PC-3 (cell line): ENCODE data around the gene TAF9. TPM values are rescaled to one million over a fixed set of nuclear protein-coding genes. Genes with fewer than 3 reads are reported as not detected.

Experiments
- ATAC-seq: fragments of 200-7000 bp; cut with Tn5 transposase; 2 replicates; pipeline ENCODE4 v1.9.1; 2020; ENCODE audit warnings: mild to moderate bottlenecking, moderate library complexity
- BruUV-seq: library from RNA; stranded (reverse); fragments of 400-500 nt; replicated peaks from 2 replicates; lab custom pipeline; 2021; lab: Mats Ljungman, UMichigan
- CTCF ChIA-PET: fragments of 300-600 bp; sonication (Branson Sonifier 250); formaldehyde crosslinking; loops from one replicate; lab custom pipeline; 2022; ENCODE audit warnings: antibody characterized with exemption; lab: Charles Lee
- POLR2A ChIA-PET: fragments of 300-600 bp; sonication (Branson Sonifier 250); formaldehyde crosslinking; loops from one replicate; lab custom pipeline; 2022; ENCODE audit warnings: antibody characterized with exemption; ENCODE audit not compliant: unreplicated experiment; lab: Charles Lee
- DNase-seq: peaks from one replicate; pipeline ENCODE4 v3.0.0-alpha.2; 2015
- H2AFZ ChIP-seq: fragments of 300-600 bp; sonication (generic); 2 replicates; pipeline ENCODE4 v1.6.0; 2016; ENCODE audit warnings: antibody characterized with exemption, low read length
- H3F3A ChIP-seq: fragments of 300-600 bp; sonication (generic); one replicate; pipeline ENCODE4 v1.6.0; 2017; ENCODE audit warnings: antibody characterized with exemption, low read length, control low read depth, mild to moderate bottlenecking; ENCODE audit not compliant: unreplicated experiment
- H3K27ac ChIP-seq: fragments of 300-600 bp; sonication (generic); 2 replicates; pipeline ENCODE4 v1.5.1; 2016; ENCODE audit warnings: mild to moderate bottlenecking, low read length
- H3K27me3 ChIP-seq: fragments of 300-600 bp; sonication (generic); 2 replicates; pipeline ENCODE4 v1.6.1; 2016; ENCODE audit warnings: low read length, mixed read lengths
- H3K36me3 ChIP-seq: fragments of 300-600 bp; sonication (generic); 2 replicates; pipeline ENCODE4 v1.6.1; 2016; ENCODE audit warnings: low read depth, mixed run types, low read length, mixed read lengths
- H3K4me1 ChIP-seq: fragments of 300-600 bp; sonication (generic); 2 replicates; pipeline ENCODE4 v1.5.1; 2016; ENCODE audit warnings: low read length; ENCODE audit not compliant: insufficient read depth
- H3K4me2 ChIP-seq: fragments of 300-600 bp; sonication (generic); 2 replicates; pipeline ENCODE4 v1.6.0; 2016; ENCODE audit warnings: low read length
- H3K4me3 ChIP-seq: fragments of 300-600 bp; sonication (generic); 2 replicates; pipeline ENCODE4 v1.5.1; 2016; ENCODE audit warnings: mild to moderate bottlenecking, low read length, mixed read lengths
- H3K79me2 ChIP-seq: fragments of 300-600 bp; sonication (generic); 2 replicates; pipeline ENCODE4 v1.6.1; 2017; ENCODE audit warnings: low read length, mixed read lengths
- H3K9ac ChIP-seq: fragments of 300-600 bp; sonication (generic); 2 replicates; pipeline ENCODE4 v1.6.0; 2016; ENCODE audit warnings: mild to moderate bottlenecking, low read length
- H3K9me2 ChIP-seq: fragments of 300-600 bp; sonication (generic); replicated peaks from 2 replicates; pipeline ENCODE4 v1.6.1; 2016; ENCODE audit warnings: mixed run types, low read length, mixed read lengths
- H3K9me3 ChIP-seq: fragments of 300-600 bp; sonication (generic); 2 replicates; pipeline ENCODE4 v1.6.1; 2016; ENCODE audit warnings: low read length, mixed read lengths
- H4K20me1 ChIP-seq: fragments of 300-600 bp; sonication (generic); 2 replicates; pipeline ENCODE4 v1.6.1; 2016; ENCODE audit warnings: low read length, mixed read lengths
- EZH2 ChIP-seq: fragments of 300-600 bp; sonication (generic); IDR thresholded peaks from one replicate; pipeline ENCODE4 v1.6.1; 2017; ENCODE audit warnings: antibody characterized with exemption, mild to moderate bottlenecking, low read length; ENCODE audit not compliant: unreplicated experiment
- EZH2phosphoT487 ChIP-seq: fragments of 300-600 bp; sonication (generic); IDR thresholded peaks from 2 replicates; pipeline ENCODE4 v1.6.1; 2018; ENCODE audit warnings: mild to moderate bottlenecking, antibody characterized with exemption, low read length, borderline replicate concordance
- intact Hi-C: fragments of 100-400 bp; cut with micrococcal nuclease; formaldehyde crosslinking; loops from 2 replicates; pipeline ENCODE4 v1.9.0; 2023
- total RNA-seq: library from RNA; depleted of rRNA; stranded (reverse); fragments of >200 nt; gene quantifications from 2 replicates; pipeline ENCODE4 v1.2.3, GENCODE V29; 2014
- TF ChIP-seq, protein P1 (sequence below): fragments of 300-600 bp; sonication (generic); conservative IDR thresholded peaks from 2 replicates; pipeline ENCODE4 v1.5.1; 2017; ENCODE audit warnings: antibody characterized with exemption, low read depth, mild to moderate bottlenecking, low read length

The TAF9 gene
- total RNA-seq, 1 experiment from 2014 or later, result 61.3 TPM

DNA sequence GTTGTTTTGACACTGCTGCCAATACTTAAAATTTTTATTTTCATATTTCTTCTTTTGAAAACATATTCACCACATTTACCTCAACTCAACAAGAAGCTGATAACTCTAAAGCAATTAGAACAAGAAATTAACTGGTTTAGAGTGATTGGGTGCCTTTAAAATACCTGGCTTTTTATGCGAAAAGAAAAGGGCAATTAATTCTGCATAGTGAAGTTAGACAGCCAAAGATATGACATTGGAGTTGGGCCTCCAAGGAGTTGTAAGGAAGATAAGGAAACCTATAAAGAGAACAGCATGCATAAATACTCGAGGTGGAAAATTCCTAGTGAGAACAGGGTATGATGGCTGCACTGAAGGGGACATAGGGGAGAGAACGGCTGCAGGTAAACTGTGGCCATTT lies 9.6 kb downstream of the TAF9 start:
- no peak overlapping the region for H3K4me3 ChIP-seq
- TF ChIP-seq, protein P1, sequence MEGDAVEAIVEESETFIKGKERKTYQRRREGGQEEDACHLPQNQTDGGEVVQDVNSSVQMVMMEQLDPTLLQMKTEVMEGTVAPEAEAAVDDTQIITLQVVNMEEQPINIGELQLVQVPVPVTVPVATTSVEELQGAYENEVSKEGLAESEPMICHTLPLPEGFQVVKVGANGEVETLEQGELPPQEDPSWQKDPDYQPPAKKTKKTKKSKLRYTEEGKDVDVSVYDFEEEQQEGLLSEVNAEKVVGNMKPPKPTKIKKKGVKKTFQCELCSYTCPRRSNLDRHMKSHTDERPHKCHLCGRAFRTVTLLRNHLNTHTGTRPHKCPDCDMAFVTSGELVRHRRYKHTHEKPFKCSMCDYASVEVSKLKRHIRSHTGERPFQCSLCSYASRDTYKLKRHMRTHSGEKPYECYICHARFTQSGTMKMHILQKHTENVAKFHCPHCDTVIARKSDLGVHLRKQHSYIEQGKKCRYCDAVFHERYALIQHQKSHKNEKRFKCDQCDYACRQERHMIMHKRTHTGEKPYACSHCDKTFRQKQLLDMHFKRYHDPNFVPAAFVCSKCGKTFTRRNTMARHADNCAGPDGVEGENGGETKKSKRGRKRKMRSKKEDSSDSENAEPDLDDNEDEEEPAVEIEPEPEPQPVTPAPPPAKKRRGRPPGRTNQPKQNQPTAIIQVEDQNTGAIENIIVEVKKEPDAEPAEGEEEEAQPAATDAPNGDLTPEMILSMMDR, result no peak
- TF ChIP-seq EZH2 (no peak), EZH2phosphoT487 (no peak)
- H2AFZ ChIP-seq, result no peak overlapping the region
- H4K20me1 ChIP-seq, result 0 out of 2 replicates have a peak, but pooled peaks cover 2% of the 10 kb centered on the region
- H3K9ac ChIP-seq, result no peak overlapping the region
- H3K27me3 ChIP-seq, result no peaks in the 10 kb centered on the region
- DNase-seq (no peak), ATAC-seq (no peak)
- ChIA-PET CTCF (no interaction called here), POLR2A (no interaction called here)
- H3K9me2 ChIP-seq, result no peaks in the 10 kb centered on the region
- no peaks in the 10 kb centered on the region for H3K4me1 ChIP-seq
- H3K4me2 ChIP-seq, result no peak overlapping the region
- intact Hi-C loops, result loop anchor here (10.0 kb wide), 1 partner anchor 45 kb away; no protein-coding TSS in a partner anchor
- H3K36me3 ChIP-seq, result peaks cover 10% of the 10 kb centered on the region; the same call in 1 of the 2 replicates
- no TSS peak for BruUV-seq
- H3K9me3 ChIP-seq, result no peaks in the 10 kb centered on the region
- no peaks in the 10 kb centered on the region for H3F3A ChIP-seq
- H3K79me2 ChIP-seq, result peaks cover 37% of the 10 kb centered on the region
- no peak overlapping the region for H3K27ac ChIP-seq

GRCh38 chr5:69350664-69351063 lies 18.7 kb downstream of the TAF9 start:
- CTCF ChIA-PET, result no interaction called here
- BruUV-seq, result no TSS peak
- no peak overlapping the region for H2AFZ ChIP-seq
- H3F3A ChIP-seq, result no peaks in the 10 kb centered on the region
- POLR2A ChIA-PET, result no interaction called here
- H3K79me2 ChIP-seq, result no peaks in the 10 kb centered on the region
- H3K9me2 ChIP-seq, result no peaks in the 10 kb centered on the region
- DNase-seq, result no peak
- H3K9me3 ChIP-seq, result no peaks in the 10 kb centered on the region
- no peaks in the 10 kb centered on the region for H3K27me3 ChIP-seq
- no peaks in the 10 kb centered on the region for H4K20me1 ChIP-seq
- intact Hi-C loops, result loop anchor here (10.0 kb wide), 1 partner anchor 54 kb away; no protein-coding TSS in a partner anchor
- peaks cover 9% of the 10 kb centered on the region for H3K36me3 ChIP-seq
- no peak overlapping the region for H3K27ac ChIP-seq
- no peak overlapping the region for H3K4me2 ChIP-seq
- no peak for TF ChIP-seq EZH2phosphoT487
- no peak for TF ChIP-seq EZH2
- TF ChIP-seq, protein P1, result no peak
- H3K9ac ChIP-seq, result no peak overlapping the region
- no peak overlapping the region for H3K4me3 ChIP-seq
- no peak for ATAC-seq
- H3K4me1 ChIP-seq, result no peaks in the 10 kb centered on the region

- Histone ChIP-seq H3K9ac (no peak overlapping the region), H3K79me2 (no peaks in the 10 kb centered on the region), H3K27ac (no peak overlapping the region), H3K36me3 (no peaks in the 10 kb centered on the region), H3K9me2 (no peaks in the 10 kb centered on the region), H3F3A (no peaks in the 10 kb centered on the region), H3K9me3 (no peaks in the 10 kb centered on the region), H3K4me1 (no peaks in the 10 kb centered on the region), H2AFZ (no peak overlapping the region), H3K4me2 (no peak overlapping the region), H3K27me3 (no peaks in the 10 kb centered on the region), H4K20me1 (no peaks in the 10 kb centered on the region), H3K4me3 (no peak overlapping the region)
- intact Hi-C loops, result no loop called here
- no peak for ATAC-seq
- TF ChIP-seq, protein P1, result no peak
- no peak for DNase-seq
- POLR2A ChIA-PET, result no interaction called here
- no TSS peak for BruUV-seq
- CTCF ChIA-PET, result no interaction called here
Measured at GRCh38 chr5:69343083-69343482, 26.2 kb downstream of the TAF9 start.
